ENCODE results near the gene FGFR2.

GRCh38 chr10:121493521-121493920 lies 104.7 kb downstream of the FGFR2 start:
- TF ChIP-seq CTCF (IDR thresholded peaks at IDR 0.05 in 4 of 5, conservative IDR thresholded peaks at IDR 0.05 in 1 of 5) (no peak), POLR2A (IDR thresholded peaks at IDR 0.05) (no peak)

All from gastrocnemius medialis (tissue), 4 donors.